HEK293 (cell line): ENCODE data around the gene PRAMEF18.
"Not testable (repeated sequence)": the region's sequence is repeated elsewhere in the genome, so short reads cannot be mapped to it uniquely, and the experiment has no call there.

ENCODE experiments used
- ZBTB17 ChIP-seq: fragments of 450-650 bp; formaldehyde crosslinking; IDR thresholded peaks from 2 replicates; pipeline ENCODE4 v1.5.1; 2016; ENCODE audit warnings: missing biosample characterization, missing genetic modification characterization
- ZNF266 ChIP-seq: fragments of 450-650 bp; formaldehyde crosslinking; IDR thresholded peaks from 2 replicates; pipeline ENCODE4 v1.5.1; 2016; ENCODE audit warnings: missing biosample characterization, missing genetic modification characterization, low read depth
- TF ChIP-seq, protein P1 (sequence below): fragments of 450-650 bp; formaldehyde crosslinking; IDR thresholded peaks from 2 replicates; pipeline ENCODE4 v1.5.1; 2016; ENCODE audit warnings: missing biosample characterization, missing genetic modification characterization
- TF ChIP-seq, protein P2 (sequence below): fragments of 450-650 bp; formaldehyde crosslinking; IDR thresholded peaks from 2 replicates; pipeline ENCODE4 v1.5.1; 2016; ENCODE audit warnings: missing biosample characterization, missing genetic modification characterization

DNA sequence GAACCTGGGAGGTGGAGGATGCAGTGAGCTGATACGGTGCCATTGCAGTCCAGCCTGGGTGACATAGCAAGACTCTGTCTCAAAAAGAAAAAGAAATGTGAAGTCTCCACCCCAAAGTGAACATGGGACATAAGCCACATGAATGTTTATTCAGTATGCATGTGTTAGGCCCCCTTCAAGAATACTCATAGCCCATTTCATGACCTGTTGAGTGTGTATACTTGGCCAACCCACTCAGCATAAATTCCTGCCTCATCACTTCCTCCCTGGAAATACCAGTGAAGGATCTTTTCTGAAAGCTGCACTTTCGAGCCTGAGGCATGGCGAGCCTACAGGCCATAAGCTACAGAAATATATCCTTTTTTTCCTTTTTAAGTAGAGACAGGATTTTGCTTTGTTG lies 6.8 kb downstream of the PRAMEF18 start:
- TF ChIP-seq, protein P1, sequence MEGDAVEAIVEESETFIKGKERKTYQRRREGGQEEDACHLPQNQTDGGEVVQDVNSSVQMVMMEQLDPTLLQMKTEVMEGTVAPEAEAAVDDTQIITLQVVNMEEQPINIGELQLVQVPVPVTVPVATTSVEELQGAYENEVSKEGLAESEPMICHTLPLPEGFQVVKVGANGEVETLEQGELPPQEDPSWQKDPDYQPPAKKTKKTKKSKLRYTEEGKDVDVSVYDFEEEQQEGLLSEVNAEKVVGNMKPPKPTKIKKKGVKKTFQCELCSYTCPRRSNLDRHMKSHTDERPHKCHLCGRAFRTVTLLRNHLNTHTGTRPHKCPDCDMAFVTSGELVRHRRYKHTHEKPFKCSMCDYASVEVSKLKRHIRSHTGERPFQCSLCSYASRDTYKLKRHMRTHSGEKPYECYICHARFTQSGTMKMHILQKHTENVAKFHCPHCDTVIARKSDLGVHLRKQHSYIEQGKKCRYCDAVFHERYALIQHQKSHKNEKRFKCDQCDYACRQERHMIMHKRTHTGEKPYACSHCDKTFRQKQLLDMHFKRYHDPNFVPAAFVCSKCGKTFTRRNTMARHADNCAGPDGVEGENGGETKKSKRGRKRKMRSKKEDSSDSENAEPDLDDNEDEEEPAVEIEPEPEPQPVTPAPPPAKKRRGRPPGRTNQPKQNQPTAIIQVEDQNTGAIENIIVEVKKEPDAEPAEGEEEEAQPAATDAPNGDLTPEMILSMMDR (tag by site-specific recombination) = not testable (repeated sequence)
- TF ChIP-seq ZNF266, ZBTB17 (tag by site-specific recombination): not testable (repeated sequence)
- TF ChIP-seq, protein P2, sequence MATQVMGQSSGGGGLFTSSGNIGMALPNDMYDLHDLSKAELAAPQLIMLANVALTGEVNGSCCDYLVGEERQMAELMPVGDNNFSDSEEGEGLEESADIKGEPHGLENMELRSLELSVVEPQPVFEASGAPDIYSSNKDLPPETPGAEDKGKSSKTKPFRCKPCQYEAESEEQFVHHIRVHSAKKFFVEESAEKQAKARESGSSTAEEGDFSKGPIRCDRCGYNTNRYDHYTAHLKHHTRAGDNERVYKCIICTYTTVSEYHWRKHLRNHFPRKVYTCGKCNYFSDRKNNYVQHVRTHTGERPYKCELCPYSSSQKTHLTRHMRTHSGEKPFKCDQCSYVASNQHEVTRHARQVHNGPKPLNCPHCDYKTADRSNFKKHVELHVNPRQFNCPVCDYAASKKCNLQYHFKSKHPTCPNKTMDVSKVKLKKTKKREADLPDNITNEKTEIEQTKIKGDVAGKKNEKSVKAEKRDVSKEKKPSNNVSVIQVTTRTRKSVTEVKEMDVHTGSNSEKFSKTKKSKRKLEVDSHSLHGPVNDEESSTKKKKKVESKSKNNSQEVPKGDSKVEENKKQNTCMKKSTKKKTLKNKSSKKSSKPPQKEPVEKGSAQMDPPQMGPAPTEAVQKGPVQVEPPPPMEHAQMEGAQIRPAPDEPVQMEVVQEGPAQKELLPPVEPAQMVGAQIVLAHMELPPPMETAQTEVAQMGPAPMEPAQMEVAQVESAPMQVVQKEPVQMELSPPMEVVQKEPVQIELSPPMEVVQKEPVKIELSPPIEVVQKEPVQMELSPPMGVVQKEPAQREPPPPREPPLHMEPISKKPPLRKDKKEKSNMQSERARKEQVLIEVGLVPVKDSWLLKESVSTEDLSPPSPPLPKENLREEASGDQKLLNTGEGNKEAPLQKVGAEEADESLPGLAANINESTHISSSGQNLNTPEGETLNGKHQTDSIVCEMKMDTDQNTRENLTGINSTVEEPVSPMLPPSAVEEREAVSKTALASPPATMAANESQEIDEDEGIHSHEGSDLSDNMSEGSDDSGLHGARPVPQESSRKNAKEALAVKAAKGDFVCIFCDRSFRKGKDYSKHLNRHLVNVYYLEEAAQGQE (tag by site-specific recombination) = not testable (repeated sequence)
